ENCODE measurements around the gene WWP2.
A peak's percentile ranks its signal among the peaks of the same experiment; 100 is the strongest.
"Not testable (repeated sequence)": the region's sequence is repeated elsewhere in the genome, so short reads cannot be mapped to it uniquely, and the experiment has no call there.

The WWP2 gene

DNA sequence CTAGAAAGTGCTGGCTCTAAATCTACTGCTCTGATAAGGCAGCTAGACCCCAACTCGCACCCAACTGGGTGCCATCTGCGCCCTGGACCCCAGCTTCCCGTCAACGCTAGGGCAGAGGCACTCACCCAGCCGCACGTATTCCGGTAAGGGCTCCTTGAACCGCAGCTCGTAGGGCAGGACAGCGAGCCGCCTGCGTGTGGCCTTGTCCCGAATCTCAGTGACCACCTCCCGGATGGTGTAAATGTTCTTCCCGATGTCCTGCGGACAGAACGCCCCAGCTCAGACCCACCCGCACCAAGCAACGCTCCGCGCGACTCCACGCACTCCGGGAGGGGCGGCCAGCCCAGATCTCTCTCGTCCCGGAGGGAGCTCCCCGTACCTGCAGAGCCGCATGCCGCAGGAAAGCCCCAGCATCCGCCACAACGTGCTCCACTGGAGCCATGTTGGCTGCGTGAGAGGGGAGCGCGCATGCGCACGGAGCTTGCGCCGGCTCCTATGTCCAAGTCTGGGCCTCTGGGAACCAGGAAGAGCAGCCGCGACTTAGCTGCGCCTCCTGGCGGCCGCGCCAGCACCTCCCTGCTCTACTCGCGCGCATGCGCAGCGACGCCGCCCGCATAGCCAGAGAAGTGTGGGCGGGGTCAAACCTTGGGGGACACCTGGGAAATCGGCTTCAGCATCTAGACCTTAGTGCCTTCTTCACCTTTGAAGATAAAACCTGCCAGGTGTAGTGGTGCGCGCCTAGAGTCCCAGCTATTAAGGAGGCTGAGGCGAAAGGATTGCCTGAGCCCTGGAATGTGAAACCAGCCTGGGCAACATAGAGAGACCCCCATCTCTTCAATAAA is 7.4 kb upstream of the WWP2 start, which contains the start of gene NOB1:
Gene NOB1, minus strand, starts transcription at position 458 of the 842 bp plus-strand sequence. Its CDS starts 16 bp downstream, at position 442.
- Histone ChIP-seq H3K4me2 (ENCODE audit: low read depth, low read length, poor library complexity, severe bottlenecking) (peak within 1 kb of the TSS; percentile 75), H3K9ac (ENCODE audit: low read depth, low read length, poor library complexity, severe bottlenecking) (peak within 1 kb of the TSS; percentile 89), H3K79me2 (ENCODE audit: insufficient read depth, low read length) (peaks cover 45% of the 10 kb centered on the region), H3K36me3 (ENCODE audit: insufficient read depth, low read length) (peaks cover 14% of the 10 kb centered on the region; the same call in 1 of the 2 replicates), H2AFZ (ENCODE audit: low read length) (peak within 1 kb of the TSS; percentile 93), H4K20me1 (ENCODE audit: insufficient read depth, low read length, poor library complexity, severe bottlenecking) (no peaks in the 10 kb centered on the region), H3K4me3 (ENCODE audit: low read length, poor library complexity, severe bottlenecking) (peak within 1 kb of the TSS; percentile 90), H3K9me2 (replicated peaks; ENCODE audit: low read depth, low read length) (no peaks in the 10 kb centered on the region), H3K4me1 (ENCODE audit: insufficient read depth, low read length, poor library complexity, severe bottlenecking) (peaks cover 13% of the 10 kb centered on the region), H3K27me3 (ENCODE audit: insufficient read depth, low read length, poor library complexity, severe bottlenecking) (no peaks in the 10 kb centered on the region), H3K9me3 (ENCODE audit: insufficient read depth, low read depth, low read length) (no peaks in the 10 kb centered on the region), H3F3A (ENCODE audit: low read depth) (no peaks in the 10 kb centered on the region)
- no peak for TF ChIP-seq EZH2phosphoT487 (IDR thresholded peaks at IDR 0.05; ENCODE audit: borderline replicate concordance)
- TF ChIP-seq, protein P1, sequence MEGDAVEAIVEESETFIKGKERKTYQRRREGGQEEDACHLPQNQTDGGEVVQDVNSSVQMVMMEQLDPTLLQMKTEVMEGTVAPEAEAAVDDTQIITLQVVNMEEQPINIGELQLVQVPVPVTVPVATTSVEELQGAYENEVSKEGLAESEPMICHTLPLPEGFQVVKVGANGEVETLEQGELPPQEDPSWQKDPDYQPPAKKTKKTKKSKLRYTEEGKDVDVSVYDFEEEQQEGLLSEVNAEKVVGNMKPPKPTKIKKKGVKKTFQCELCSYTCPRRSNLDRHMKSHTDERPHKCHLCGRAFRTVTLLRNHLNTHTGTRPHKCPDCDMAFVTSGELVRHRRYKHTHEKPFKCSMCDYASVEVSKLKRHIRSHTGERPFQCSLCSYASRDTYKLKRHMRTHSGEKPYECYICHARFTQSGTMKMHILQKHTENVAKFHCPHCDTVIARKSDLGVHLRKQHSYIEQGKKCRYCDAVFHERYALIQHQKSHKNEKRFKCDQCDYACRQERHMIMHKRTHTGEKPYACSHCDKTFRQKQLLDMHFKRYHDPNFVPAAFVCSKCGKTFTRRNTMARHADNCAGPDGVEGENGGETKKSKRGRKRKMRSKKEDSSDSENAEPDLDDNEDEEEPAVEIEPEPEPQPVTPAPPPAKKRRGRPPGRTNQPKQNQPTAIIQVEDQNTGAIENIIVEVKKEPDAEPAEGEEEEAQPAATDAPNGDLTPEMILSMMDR (conservative IDR thresholded peaks at IDR 0.05; ENCODE audit: low read length), result peak; percentile 87

DNA sequence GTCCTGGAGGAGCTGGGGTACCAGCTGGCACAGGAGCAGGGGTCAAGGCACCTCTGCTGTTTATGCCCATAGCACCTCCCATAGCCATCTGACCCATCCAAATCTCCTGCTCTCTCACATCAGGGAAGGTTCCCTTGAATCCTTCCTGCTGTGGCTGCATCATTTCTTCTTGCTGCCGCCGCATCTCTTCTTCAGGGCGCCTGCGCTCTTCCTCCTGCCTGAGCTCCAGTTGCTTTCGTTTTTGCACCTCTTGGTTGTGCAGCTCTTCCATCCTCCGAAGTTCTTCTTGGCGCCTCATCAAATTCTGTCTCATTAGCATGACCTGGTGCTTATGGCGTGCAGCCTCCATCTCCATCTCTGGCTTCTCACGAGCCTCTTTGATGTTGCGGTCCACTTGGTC is 5.4 kb upstream of the WWP2 start:
- no peak overlapping the region for H3K4me2 ChIP-seq (ENCODE audit: low read depth, low read length, poor library complexity, severe bottlenecking)
- no peaks in the 10 kb centered on the region for H3K36me3 ChIP-seq (ENCODE audit: insufficient read depth, low read length)
- no peak overlapping the region for H3K9ac ChIP-seq (ENCODE audit: low read depth, low read length, poor library complexity, severe bottlenecking)
- TF ChIP-seq, protein P1 (conservative IDR thresholded peaks at IDR 0.05; ENCODE audit: low read length), result no peak
- no peak for TF ChIP-seq EZH2phosphoT487 (IDR thresholded peaks at IDR 0.05; ENCODE audit: borderline replicate concordance)
- H3K79me2 ChIP-seq (ENCODE audit: insufficient read depth, low read length), result peaks cover 30% of the 10 kb centered on the region
- H4K20me1 ChIP-seq (ENCODE audit: insufficient read depth, low read length, poor library complexity, severe bottlenecking), result no peaks in the 10 kb centered on the region
- peaks cover 17% of the 10 kb centered on the region for H3K4me1 ChIP-seq (ENCODE audit: insufficient read depth, low read length, poor library complexity, severe bottlenecking)
- H3K9me3 ChIP-seq (ENCODE audit: insufficient read depth, low read depth, low read length), result no peaks in the 10 kb centered on the region
- H3K9me2 ChIP-seq (replicated peaks; ENCODE audit: low read depth, low read length), result no peaks in the 10 kb centered on the region
- H2AFZ ChIP-seq (ENCODE audit: low read length), result peak overlapping the region; percentile 63; the same call in 1 of the 2 replicates
- H3K4me3 ChIP-seq (ENCODE audit: low read length, poor library complexity, severe bottlenecking), result no peak overlapping the region
- no peaks in the 10 kb centered on the region for H3K27me3 ChIP-seq (ENCODE audit: insufficient read depth, low read length, poor library complexity, severe bottlenecking)
- H3F3A ChIP-seq (ENCODE audit: low read depth), result no peaks in the 10 kb centered on the region

DNA sequence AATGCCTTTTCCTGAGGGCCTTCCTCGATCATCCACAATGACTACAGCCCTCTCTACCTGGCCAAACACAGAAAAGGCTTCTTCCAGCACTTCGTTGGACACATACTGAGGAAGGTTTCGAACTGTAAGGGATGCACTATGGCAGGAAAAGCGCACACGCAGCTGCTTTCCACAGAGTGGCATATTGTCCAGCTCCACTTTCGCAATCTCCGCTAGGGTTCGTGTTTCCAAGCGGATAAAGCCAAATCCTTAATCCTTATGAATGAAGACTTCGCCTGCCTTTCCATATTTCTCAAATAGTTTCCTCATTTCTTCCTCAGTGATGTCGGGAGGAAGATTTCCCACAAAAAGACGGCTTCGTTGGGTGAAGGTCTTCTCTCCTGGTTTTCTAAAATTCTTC is 4.8 kb upstream of the WWP2 start:
- not testable (repeated sequence) for H3K4me3 ChIP-seq (ENCODE audit: low read length, poor library complexity, severe bottlenecking); H4K20me1 ChIP-seq (ENCODE audit: insufficient read depth, low read length, poor library complexity, severe bottlenecking); H3K36me3 ChIP-seq (ENCODE audit: insufficient read depth, low read length); H3K9me2 ChIP-seq (replicated peaks; ENCODE audit: low read depth, low read length); H3K9ac ChIP-seq (ENCODE audit: low read depth, low read length, poor library complexity, severe bottlenecking); H3K4me2 ChIP-seq (ENCODE audit: low read depth, low read length, poor library complexity, severe bottlenecking); H3K27me3 ChIP-seq (ENCODE audit: insufficient read depth, low read length, poor library complexity, severe bottlenecking); H3F3A ChIP-seq (ENCODE audit: low read depth); H3K9me3 ChIP-seq (ENCODE audit: insufficient read depth, low read depth, low read length)
- Histone ChIP-seq H3K4me1 (ENCODE audit: insufficient read depth, low read length, poor library complexity, severe bottlenecking) (peaks cover 16% of the 10 kb centered on the region), H2AFZ (ENCODE audit: low read length) (0 out of 2 replicates have a peak overlapping the region, but pooled peaks have one; percentile 32), H3K79me2 (ENCODE audit: insufficient read depth, low read length) (peaks cover 24% of the 10 kb centered on the region)
